Endothelial cell of umbilical vein (primary cell): ENCODE data around the gene SAMD7. TPM values are rescaled to one million over a fixed set of nuclear protein-coding genes. Genes with fewer than 3 reads are reported as not detected.

ENCODE experiments used
- BruUV-seq: library from RNA; stranded (reverse); fragments of 400-500 nt; replicated peaks from 2 replicates; lab custom pipeline; 2021; lab: Mats Ljungman, UMichigan
- CTCF ChIA-PET: fragments of 300-600, 350-600 bp; sonication (Branson Sonifier 250); formaldehyde crosslinking; loops from one replicate; lab custom pipeline; 2021; ENCODE audit warnings: antibody characterized with exemption, inconsistent platforms; lab: Charles Lee
- POLR2A ChIA-PET: fragments of 300-600, 350-600 bp; sonication (Branson Sonifier 250); formaldehyde crosslinking; loops from one replicate; lab custom pipeline; 2021; ENCODE audit warnings: antibody characterized with exemption, inconsistent platforms; lab: Charles Lee
- DNase-seq: peaks from one replicate; pipeline ENCODE4 v3.0.0-alpha.2; 2011; ENCODE audit warnings: low read depth, low spot score
- FAIRE-seq: peaks from 2 replicates; lab custom pipeline; 2011; peaks lifted over from hg19 to GRCh38; lab: Jason Lieb, UNC
- H2AFZ ChIP-seq: 2 replicates; pipeline ENCODE4 v1.6.0; 2012; ENCODE audit warnings: low read depth, low read length, control low read depth, inconsistent platforms
- H3K27ac ChIP-seq: 2 replicates; pipeline ENCODE4 v1.5.1; 2011; ENCODE audit warnings: low read depth, mild to moderate bottlenecking, control low read depth, low read length, moderate library complexity; ENCODE audit not compliant: insufficient read depth
- H3K27me3 ChIP-seq, 2 experiments: 2 replicates each; pipeline versions ENCODE4 v1.6.0 to v1.6.1; 2011; ENCODE audit warnings: low read length in 2 of 2, mixed read lengths in 1 of 2; ENCODE audit not compliant: control insufficient read depth in 2 of 2, insufficient read depth in 2 of 2
- H3K36me3 ChIP-seq, 2 experiments: 2 replicates in 1 of 2; 3 replicates in 1 of 2; pipeline ENCODE4 v1.5.1; 2011; ENCODE audit warnings: low read length in 2 of 2, mild to moderate bottlenecking in 1 of 2, moderate library complexity in 1 of 2; ENCODE audit not compliant: control insufficient read depth in 2 of 2, insufficient read depth in 2 of 2; ENCODE audit errors: extremely low read depth in 1 of 2
- H3K4me1 ChIP-seq: 3 replicates; pipeline ENCODE4 v1.5.1; 2011; ENCODE audit warnings: mild to moderate bottlenecking, low read length; ENCODE audit not compliant: control insufficient read depth, insufficient read depth; ENCODE audit errors: extremely low read depth
- H3K4me2 ChIP-seq: 2 replicates; pipeline ENCODE4 v1.6.1; 2011; ENCODE audit warnings: low read length, control low read depth, mixed read lengths; ENCODE audit not compliant: insufficient read depth
- H3K4me3 ChIP-seq, 3 experiments: fragments of 200-600 bp in 1 of 3; sonication (generic), shearing (Covaris generic) in 1 of 3; replicated peaks in 1 of 3; 2 replicates each; pipeline ENCODE4 v1.5.1; 2011 to 2016; ENCODE audit warnings: control low read depth in 3 of 3, low read length in 3 of 3, mild to moderate bottlenecking in 2 of 3, inconsistent platforms in 1 of 3, low read depth in 1 of 3, moderate library complexity in 1 of 3; ENCODE audit not compliant: insufficient read depth in 1 of 3
- H3K79me2 ChIP-seq: 2 replicates; pipeline ENCODE4 v1.6.0; 2012; ENCODE audit warnings: low read length, inconsistent platforms; ENCODE audit not compliant: control insufficient read depth, insufficient read depth
- H3K9ac ChIP-seq: replicated peaks from 2 replicates; pipeline ENCODE3; 2011; ENCODE audit warnings: low read length, control low read depth; ENCODE audit not compliant: insufficient read depth; ENCODE audit errors: extremely low read depth
- H3K9me1 ChIP-seq: replicated peaks from 3 replicates; pipeline ENCODE4 v1.6.0; 2011; ENCODE audit warnings: mild to moderate bottlenecking, low read length; ENCODE audit not compliant: control insufficient read depth, insufficient read depth; ENCODE audit errors: extremely low read depth
- H3K9me3 ChIP-seq: replicated peaks from 2 replicates; pipeline ENCODE4 v1.5.1; 2012; ENCODE audit warnings: low read length, inconsistent platforms; ENCODE audit not compliant: control insufficient read depth, insufficient read depth
- H4K20me1 ChIP-seq: replicated peaks from 2 replicates; pipeline ENCODE3; 2011; ENCODE audit warnings: mild to moderate bottlenecking, low read length; ENCODE audit not compliant: control insufficient read depth, insufficient read depth; ENCODE audit errors: extremely low read depth
- CTCF ChIP-seq, 2 donors: IDR thresholded peaks; 1 replicate in 1 of 2; 2 replicates in 1 of 2; pipeline ENCODE4 v1.5.1; 2011; ENCODE audit warnings: low read length in 2 of 2, mild to moderate bottlenecking in 2 of 2, moderate library complexity in 2 of 2, control low read depth in 1 of 2, inconsistent platforms in 1 of 2, low read depth in 1 of 2; ENCODE audit not compliant: insufficient read depth in 1 of 2; ENCODE audit errors: extremely low read depth in 1 of 2
- EZH2 ChIP-seq: IDR thresholded peaks from 2 replicates; pipeline ENCODE4 v1.6.1; 2012; ENCODE audit warnings: borderline replicate concordance, low read depth, mild to moderate bottlenecking, moderate library complexity, low read length, inconsistent platforms; ENCODE audit not compliant: severe bottlenecking
- FOS ChIP-seq: IDR thresholded peaks from 2 replicates; pipeline ENCODE4 v1.6.1; 2011; ENCODE audit warnings: mild to moderate bottlenecking, low read length, moderate library complexity, borderline replicate concordance; ENCODE audit not compliant: insufficient read depth
- GATA2 ChIP-seq: IDR thresholded peaks from 2 replicates; pipeline ENCODE4 v1.7.0; 2011; ENCODE audit warnings: low read depth, mild to moderate bottlenecking, moderate library complexity, mixed read lengths, low read length; ENCODE audit not compliant: insufficient read length, insufficient read depth
- JUN ChIP-seq: IDR thresholded peaks from 2 replicates; pipeline ENCODE4 v1.6.1; 2011; ENCODE audit warnings: borderline replicate concordance, low read depth; ENCODE audit not compliant: insufficient read length, insufficient read depth
- MAX ChIP-seq: IDR thresholded peaks from 2 replicates; pipeline ENCODE4 v1.6.1; 2011; ENCODE audit not compliant: insufficient read depth, insufficient read length
- MYC ChIP-seq: IDR thresholded peaks from one replicate; pipeline ENCODE4 v1.6.1; 2011; ENCODE audit warnings: mild to moderate bottlenecking, low read depth, low read length
- POLR2A ChIP-seq: IDR thresholded peaks from 2 replicates; pipeline ENCODE4 v1.6.1; 2012; ENCODE audit warnings: low read depth, mild to moderate bottlenecking, control low read depth, low read length
- POLR2AphosphoS5 ChIP-seq: IDR thresholded peaks from 2 replicates; pipeline ENCODE4 v1.6.1; 2012; ENCODE audit warnings: low read depth, mild to moderate bottlenecking, control low read depth, low read length, moderate library complexity; ENCODE audit not compliant: insufficient read depth
- dilution Hi-C: fragments of 300-500 bp; cut with MboI; formaldehyde crosslinking; loops from one replicate; pipeline ENCODE4 v1.15.0; 2019; ENCODE audit warnings: low sequenced_read_pairs; ENCODE audit not compliant: extremely low pct_ligation_motif_present
- intact Hi-C: fragments of 100-400 bp; cut with micrococcal nuclease; formaldehyde crosslinking; loops from one replicate; pipeline ENCODE4 v1.10.0; 2022
- polyA plus RNA-seq, 4 experiments: library from polyadenylated mRNA; depleted of rRNA in 3 of 4; stranded (reverse) in 3 of 4; unstranded in 1 of 4; fragments of >200 nt; gene quantifications; 2 replicates each; pipeline versions ENCODE4 v1.2.1 to v1.2.3, GENCODE V29; 2011 to 2012; ENCODE audit warnings: missing spikeins in 1 of 4
- total RNA-seq: library from RNA; stranded (reverse); gene quantifications from 2 replicates; pipeline ENCODE4 v1.2.3, GENCODE V29; 2021

SAMD7 gene
- total and polyA plus RNA-seq, 2 donors (not counting 3 experiments of a cell fraction or from before 2014, with no cell fraction given), result not detected

- FAIRE-seq, result no peak
- Histone ChIP-seq H3K36me3 (no peaks in the 10 kb centered on the region), H3K4me1 (no peaks in the 10 kb centered on the region), H3K79me2 (no peaks in the 10 kb centered on the region), H3K9me3 (no peaks in the 10 kb centered on the region), H3K27me3 (peaks cover 2% of the 10 kb centered on the region in 2 experiments), H3K4me3 (no peak overlapping the region), H3K9ac (no peak overlapping the region), H4K20me1 (no peaks in the 10 kb centered on the region), H3K4me2 (no peak overlapping the region), H3K9me1 (no peaks in the 10 kb centered on the region), H2AFZ (no peak overlapping the region), H3K27ac (no peak overlapping the region)
- intact Hi-C loops, result loop anchor here (10.0 kb wide), 2 partner anchors 320 to 510 kb away; partner anchors contain the start of gene PHC3
- DNase-seq, result no peak
- CTCF ChIA-PET, result interaction anchor here (0.7 to 1.6 kb wide), 4 partner anchors 155 to 983 kb away, joined by 3 to 5 read pairs (median 4); no protein-coding TSS in a partner anchor
- no TSS peak for BruUV-seq
- no peak for TF ChIP-seq POLR2A
- no peak for TF ChIP-seq EZH2
- no peak for TF ChIP-seq MAX
- no peak for TF ChIP-seq JUN
- TF ChIP-seq MYC, result no peak
- no peak for TF ChIP-seq POLR2AphosphoS5
- no peak for TF ChIP-seq GATA2
- no peak for TF ChIP-seq CTCF (IDR thresholded peaks at IDR 0.05; ENCODE audit: extremely low read depth in 1 of 2, insufficient read depth in 1 of 2, low read depth in 1 of 2, low read length in 2 of 2)
- no peak for TF ChIP-seq FOS
- dilution Hi-C loops, result no loop called here
- POLR2A ChIA-PET, result no interaction called here
Measured at GRCh38 chr3:169865176-169865767, 46.1 kb upstream of the SAMD7 start.
